Neuron (in vitro differentiated cells): ENCODE results near the gene MESP2.
A peak's percentile ranks its signal among the peaks of the same experiment; 100 is the strongest.

Experiments used
- H2AFZ ChIP-seq: one replicate; pipeline ENCODE4 v1.6.1; 2013; ENCODE audit warnings: low read depth, mild to moderate bottlenecking, inconsistent platforms, low read length, moderate library complexity
- H3K27me3 ChIP-seq: one replicate; pipeline ENCODE4 v1.6.1; 2013; ENCODE audit warnings: low read length; ENCODE audit not compliant: insufficient read depth
- H3K36me3 ChIP-seq: one replicate; pipeline ENCODE4 v1.6.1; 2013; ENCODE audit warnings: low read length; ENCODE audit not compliant: insufficient read depth
- H3K4me1 ChIP-seq: one replicate; pipeline ENCODE4 v1.6.1; 2013; ENCODE audit warnings: low read length; ENCODE audit not compliant: insufficient read depth
- H3K4me3 ChIP-seq: 2 replicates; pipeline ENCODE4 v1.5.1; 2013; ENCODE audit warnings: mild to moderate bottlenecking, low read length, moderate library complexity
- H3K9me3 ChIP-seq: one replicate; pipeline ENCODE4 v1.6.1; 2013; ENCODE audit warnings: low read length

Gene MESP2

GRCh38 chr15:89749054-89749453 is 27.1 kb upstream of the MESP2 start:
- no peak overlapping the region for H2AFZ ChIP-seq
- H3K4me3 ChIP-seq: no peak overlapping the region
- H3K27me3 ChIP-seq: peaks cover 64% of the 10 kb centered on the region

GRCh38 chr15:89749526-89749925 is 26.6 kb upstream of the MESP2 start:
- Histone ChIP-seq H3K9me3 (no peaks in the 10 kb centered on the region), H3K27me3 (peaks cover 60% of the 10 kb centered on the region), H3K36me3 (no peaks in the 10 kb centered on the region), H3K4me1 (no peaks in the 10 kb centered on the region), H3K4me3 (no peak overlapping the region), H2AFZ (no peak overlapping the region)

More at GRCh38 chr15:89749054-89749453, 27.1 kb upstream of the MESP2 start:
- no peaks in the 10 kb centered on the region for H3K4me1 ChIP-seq
- no peaks in the 10 kb centered on the region for H3K36me3 ChIP-seq
- H3K9me3 ChIP-seq: no peaks in the 10 kb centered on the region

- Histone ChIP-seq H3K36me3 (no peaks in the 10 kb centered on the region), H3K4me3 (peak overlapping the region; percentile 54), H3K9me3 (no peaks in the 10 kb centered on the region), H3K4me1 (no peaks in the 10 kb centered on the region), H3K27me3 (peaks cover 58% of the 10 kb centered on the region), H2AFZ (peak overlapping the region; percentile 90)
Measured at GRCh38 chr15:89749951-89750559, 26.1 kb upstream of the MESP2 start.

- peak within 1 kb of the TSS; percentile 90 for H2AFZ ChIP-seq
- no peaks in the 10 kb centered on the region for H3K36me3 ChIP-seq
- H3K27me3 ChIP-seq: peaks cover 57% of the 10 kb centered on the region
- peak within 1 kb of the TSS; percentile 54 for H3K4me3 ChIP-seq
- H3K4me1 ChIP-seq: no peaks in the 10 kb centered on the region
- no peaks in the 10 kb centered on the region for H3K9me3 ChIP-seq
Measured at GRCh38 chr15:89750560-89751542, 25.3 kb upstream of the MESP2 start, which contains the start of gene MESP1. MESP1 (minus strand) TSS chr15:89751249; CDS start chr15:89751231, 18 bp downstream.

GRCh38 chr15:89751748-89752147 is 24.4 kb upstream of the MESP2 start:
- Histone ChIP-seq H3K27me3 (peaks cover 51% of the 10 kb centered on the region), H2AFZ (peak overlapping the region; percentile 90), H3K4me1 (no peaks in the 10 kb centered on the region), H3K36me3 (no peaks in the 10 kb centered on the region), H3K4me3 (no peak overlapping the region), H3K9me3 (no peaks in the 10 kb centered on the region)

- Histone ChIP-seq H3K9me3 (no peaks in the 10 kb centered on the region), H3K4me3 (no peak overlapping the region), H3K36me3 (no peaks in the 10 kb centered on the region), H3K4me1 (no peaks in the 10 kb centered on the region), H2AFZ (no peak overlapping the region), H3K27me3 (peaks cover 33% of the 10 kb centered on the region)
Measured at GRCh38 chr15:89753855-89754254, 22.3 kb upstream of the MESP2 start.

GRCh38 chr15:89754361-89755154 is 21.6 kb upstream of the MESP2 start:
- no peaks in the 10 kb centered on the region for H3K9me3 ChIP-seq
- H3K4me3 ChIP-seq: no peak overlapping the region
- no peak overlapping the region for H2AFZ ChIP-seq
- H3K4me1 ChIP-seq: no peaks in the 10 kb centered on the region
- H3K27me3 ChIP-seq: peaks cover 28% of the 10 kb centered on the region
- no peaks in the 10 kb centered on the region for H3K36me3 ChIP-seq

- Histone ChIP-seq H3K27me3 (peaks cover 20% of the 10 kb centered on the region), H3K4me1 (no peaks in the 10 kb centered on the region), H2AFZ (no peak overlapping the region), H3K36me3 (no peaks in the 10 kb centered on the region), H3K9me3 (no peaks in the 10 kb centered on the region), H3K4me3 (no peak overlapping the region)
Measured at GRCh38 chr15:89755701-89756100, 20.4 kb upstream of the MESP2 start.

GRCh38 chr15:89756897-89757296 is 19.2 kb upstream of the MESP2 start:
- Histone ChIP-seq H3K4me3 (no peak overlapping the region), H3K27me3 (peaks cover 13% of the 10 kb centered on the region), H3K4me1 (no peaks in the 10 kb centered on the region), H3K9me3 (no peaks in the 10 kb centered on the region), H2AFZ (no peak overlapping the region), H3K36me3 (no peaks in the 10 kb centered on the region)

GRCh38 chr15:89758283-89758682 is 17.8 kb upstream of the MESP2 start:
- H3K9me3 ChIP-seq: no peaks in the 10 kb centered on the region
- no peaks in the 10 kb centered on the region for H3K36me3 ChIP-seq
- H3K4me1 ChIP-seq: no peaks in the 10 kb centered on the region
- peaks cover 10% of the 10 kb centered on the region for H3K27me3 ChIP-seq
- H3K4me3 ChIP-seq: no peak overlapping the region
- no peak overlapping the region for H2AFZ ChIP-seq

GRCh38 chr15:89758981-89759380 is 17.2 kb upstream of the MESP2 start:
- Histone ChIP-seq H3K27me3 (peaks cover 10% of the 10 kb centered on the region), H3K4me3 (no peak overlapping the region), H3K9me3 (no peaks in the 10 kb centered on the region), H3K36me3 (no peaks in the 10 kb centered on the region), H3K4me1 (no peaks in the 10 kb centered on the region), H2AFZ (no peak overlapping the region)

GRCh38 chr15:89759835-89760234 is 16.3 kb upstream of the MESP2 start:
- Histone ChIP-seq H3K4me1 (no peaks in the 10 kb centered on the region), H3K9me3 (no peaks in the 10 kb centered on the region), H3K36me3 (no peaks in the 10 kb centered on the region), H3K4me3 (no peak overlapping the region), H2AFZ (no peak overlapping the region), H3K27me3 (peaks cover 10% of the 10 kb centered on the region)
